OCI-M1 (cell line): ENCODE results near the gene STX12.
A peak's percentile ranks its signal among the peaks of the same experiment; 100 is the strongest.
"Not testable (repeated sequence)": the region's sequence is repeated elsewhere in the genome, so short reads cannot be mapped to it uniquely, and the experiment has no call there.

Experiments
- DNase-seq: peaks from one replicate; lab custom pipeline; 2025; lab: John Stamatoyannopoulos, UW

Gene STX12

DNA sequence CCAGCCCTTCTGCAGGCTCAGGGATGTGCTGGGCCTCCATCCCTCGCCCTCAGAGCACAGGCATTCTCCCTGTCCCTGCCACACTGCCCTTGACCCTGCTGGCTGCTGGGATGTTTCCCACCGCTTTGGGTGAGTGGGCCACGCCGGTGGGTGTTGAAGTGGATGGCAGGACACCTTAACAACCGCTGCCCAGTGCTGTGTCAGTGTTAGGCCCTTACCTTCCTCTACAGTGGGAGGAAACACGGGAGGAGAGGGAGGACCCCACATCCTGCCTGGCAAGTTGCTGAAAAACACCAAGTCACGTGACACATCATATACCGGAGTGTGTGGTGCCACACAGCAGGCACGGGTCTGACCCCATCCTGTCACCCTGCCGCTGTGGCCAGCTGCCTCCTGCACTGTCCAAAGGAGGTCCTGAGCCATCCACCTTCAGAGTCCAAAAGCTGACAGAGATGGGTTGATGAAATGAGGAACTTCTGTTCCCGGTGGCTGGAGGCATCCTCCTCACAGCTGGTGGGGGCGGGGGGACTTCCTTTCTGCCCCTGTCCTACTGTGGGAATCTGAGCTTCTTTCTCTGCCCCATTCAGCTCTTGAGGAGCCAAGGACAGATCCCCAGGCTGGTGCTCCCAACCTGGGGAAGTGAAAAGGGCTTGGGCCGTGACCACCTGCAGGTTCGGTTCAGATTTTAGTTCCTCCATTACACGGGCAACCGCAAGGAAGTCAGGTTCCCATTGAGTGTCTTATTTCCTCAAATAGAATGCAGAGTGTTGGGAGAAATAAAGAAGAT lies 96.1 kb downstream of the STX12 start:
- DNase-seq: peak; percentile 89

DNA sequence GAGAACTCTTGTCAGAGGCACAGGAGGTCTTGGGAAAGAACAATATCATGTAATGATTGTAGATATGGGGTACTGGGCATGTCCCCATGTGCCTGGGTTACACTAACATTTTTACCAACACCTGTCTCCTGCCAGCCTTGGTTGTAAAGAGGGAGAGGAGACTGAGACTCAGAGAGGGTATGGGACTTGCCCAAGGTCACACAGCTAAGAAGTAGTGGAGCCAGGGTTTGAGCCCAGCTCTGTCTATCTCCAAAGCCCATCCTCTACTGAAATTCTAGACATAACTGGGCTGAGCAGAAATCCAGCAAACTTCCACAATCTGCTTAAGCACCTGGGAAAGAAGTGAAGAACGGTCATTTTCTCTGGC lies 96.7 kb downstream of the STX12 start:
- no peak for DNase-seq

DNA sequence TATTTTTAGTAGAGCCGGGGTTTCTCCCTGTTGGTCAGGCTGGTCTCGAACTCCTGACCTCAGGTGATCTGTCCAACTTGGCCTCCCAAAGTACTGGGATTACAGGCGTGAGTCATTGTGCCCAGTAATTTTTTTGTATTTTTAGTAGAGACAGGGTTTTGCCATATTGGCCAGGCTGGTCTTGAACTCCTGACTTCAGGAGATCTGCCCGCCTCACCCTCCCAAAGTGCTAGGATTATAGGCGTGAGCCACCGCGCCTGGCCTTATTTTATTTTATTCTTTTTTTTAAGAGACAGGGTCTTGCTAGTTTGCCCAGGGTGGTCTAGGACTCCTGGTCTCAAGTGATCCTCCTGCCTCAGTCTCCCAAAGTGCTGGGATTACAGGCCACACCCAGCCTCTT lies 98.1 kb downstream of the STX12 start:
- not testable (repeated sequence) for DNase-seq

GRCh38 chr1:27872059-27872801 lies 99.2 kb downstream of the STX12 start, which contains the start of gene THEMIS2:
TSS of gene THEMIS2 (plus strand) at chr1:27872544. CDS start at chr1:27872572, 28 bp downstream.
- peak; percentile 78 for DNase-seq

- DNase-seq: peak; percentile 54
Observed at GRCh38 chr1:27872802-27873551, 100.0 kb downstream of the STX12 start.

- no peak for DNase-seq
Observed at GRCh38 chr1:27873671-27874384, 100.8 kb downstream of the STX12 start.
